Testis (tissue), 2 donors: ENCODE data around the gene IGSF21.

Source experiments
- POLR2A ChIP-seq: fragments of 450-650 bp; IDR thresholded peaks from one replicate; pipeline ENCODE4 v1.6.1; 2017; ENCODE audit warnings: antibody characterized with exemption, mild to moderate bottlenecking, moderate library complexity
- TF ChIP-seq, protein P1 (sequence below), 3 experiments: fragments of 450-650 bp in 2 of 3; fragments of 200-600 bp in 1 of 3; sonication (generic) in 1 of 3; IDR thresholded peaks; one replicate each; pipeline ENCODE4 v1.5.1; 2016 to 2019; ENCODE audit warnings: antibody characterized with exemption in 3 of 3, mild to moderate bottlenecking in 2 of 3, moderate library complexity in 1 of 3

DNA sequence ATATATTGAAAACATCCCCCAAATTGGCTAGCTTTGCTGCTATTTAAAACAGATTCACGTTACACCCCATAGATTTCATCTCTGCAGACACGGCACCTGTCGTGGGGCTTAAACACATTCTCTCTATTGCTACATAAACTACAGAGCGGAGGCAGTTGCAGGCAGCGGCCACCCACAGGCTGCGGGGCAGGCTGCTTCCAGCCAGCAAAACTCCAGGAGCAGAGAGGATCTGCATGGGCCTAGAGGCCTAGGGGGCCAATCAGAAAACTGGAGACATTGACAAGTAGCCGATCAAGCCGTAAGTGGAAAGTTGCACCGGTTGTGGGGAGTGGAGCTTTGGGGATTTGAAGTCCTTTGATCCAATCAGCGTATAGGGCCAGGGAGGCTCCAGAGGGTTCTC lies 244.1 kb downstream of the IGSF21 start:
- no peak for TF ChIP-seq POLR2A
- TF ChIP-seq, protein P1, sequence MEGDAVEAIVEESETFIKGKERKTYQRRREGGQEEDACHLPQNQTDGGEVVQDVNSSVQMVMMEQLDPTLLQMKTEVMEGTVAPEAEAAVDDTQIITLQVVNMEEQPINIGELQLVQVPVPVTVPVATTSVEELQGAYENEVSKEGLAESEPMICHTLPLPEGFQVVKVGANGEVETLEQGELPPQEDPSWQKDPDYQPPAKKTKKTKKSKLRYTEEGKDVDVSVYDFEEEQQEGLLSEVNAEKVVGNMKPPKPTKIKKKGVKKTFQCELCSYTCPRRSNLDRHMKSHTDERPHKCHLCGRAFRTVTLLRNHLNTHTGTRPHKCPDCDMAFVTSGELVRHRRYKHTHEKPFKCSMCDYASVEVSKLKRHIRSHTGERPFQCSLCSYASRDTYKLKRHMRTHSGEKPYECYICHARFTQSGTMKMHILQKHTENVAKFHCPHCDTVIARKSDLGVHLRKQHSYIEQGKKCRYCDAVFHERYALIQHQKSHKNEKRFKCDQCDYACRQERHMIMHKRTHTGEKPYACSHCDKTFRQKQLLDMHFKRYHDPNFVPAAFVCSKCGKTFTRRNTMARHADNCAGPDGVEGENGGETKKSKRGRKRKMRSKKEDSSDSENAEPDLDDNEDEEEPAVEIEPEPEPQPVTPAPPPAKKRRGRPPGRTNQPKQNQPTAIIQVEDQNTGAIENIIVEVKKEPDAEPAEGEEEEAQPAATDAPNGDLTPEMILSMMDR (IDR thresholded peaks at IDR 0.05) = no peak
